ENCODE results near the gene DOK7. TPM values are rescaled to one million over a fixed set of nuclear protein-coding genes. Genes with fewer than 3 reads are reported as not detected.

The DOK7 gene
- total and polyA plus RNA-seq, 2 experiments from 2014 or later: 0.23 to 1.8 TPM

- H3K79me2 ChIP-seq: no peaks in the 10 kb centered on the region
These were observed 17.8 kb upstream of the DOK7 start for GRCh38 chr4:3445111-3445820.

GRCh38 chr4:3445829-3446545 is 17.1 kb upstream of the DOK7 start:
- no peaks in the 10 kb centered on the region for H3K79me2 ChIP-seq
- no peaks in the 10 kb centered on the region for H3K4me1 ChIP-seq (ENCODE audit: insufficient read depth)
- H4K20me1 ChIP-seq (ENCODE audit: insufficient read depth, poor library complexity, severe bottlenecking): no peaks in the 10 kb centered on the region
- no peak overlapping the region for H3K4me2 ChIP-seq
- no peak overlapping the region for H3K4me3 ChIP-seq
- no peak overlapping the region for H2AFZ ChIP-seq
- H3K36me3 ChIP-seq (replicated peaks; ENCODE audit: insufficient read depth, low read depth): no peaks in the 10 kb centered on the region
- no peaks in the 10 kb centered on the region for H3K27me3 ChIP-seq
- H3K9me2 ChIP-seq (replicated peaks; ENCODE audit: insufficient read depth): no peaks in the 10 kb centered on the region
- no peak for DNase-seq (ENCODE audit: low spot score)
- 98% methylated on average over 11 of the region's 34 CpGs for WGBS (ENCODE audit: low lambda C conversion rate, missing lambda C conversion rate)
- TF ChIP-seq CTCF (IDR thresholded peaks at IDR 0.05; ENCODE audit: poor library complexity) (no peak), EZH2 (IDR thresholded peaks at IDR 0.05; ENCODE audit: borderline replicate concordance) (no peak), EZH2phosphoT487 (IDR thresholded peaks at IDR 0.05; ENCODE audit: low read depth, severe bottlenecking, unreplicated experiment) (no peak)
- H3K27ac ChIP-seq: no peak overlapping the region
- H3K9me3 ChIP-seq (ENCODE audit: low read depth): no peaks in the 10 kb centered on the region

More at GRCh38 chr4:3445111-3445820, 17.8 kb upstream of the DOK7 start:
- no peaks in the 10 kb centered on the region for H4K20me1 ChIP-seq (ENCODE audit: insufficient read depth, poor library complexity, severe bottlenecking)
- H3K27ac ChIP-seq: no peak overlapping the region
- TF ChIP-seq EZH2phosphoT487 (IDR thresholded peaks at IDR 0.05; ENCODE audit: low read depth, severe bottlenecking, unreplicated experiment) (no peak), CTCF (IDR thresholded peaks at IDR 0.05; ENCODE audit: poor library complexity) (no peak), EZH2 (IDR thresholded peaks at IDR 0.05; ENCODE audit: borderline replicate concordance) (no peak)
- H3K9me3 ChIP-seq (ENCODE audit: low read depth): no peaks in the 10 kb centered on the region
- H3K4me2 ChIP-seq: no peak overlapping the region
- no peak for DNase-seq (ENCODE audit: low spot score)
- H2AFZ ChIP-seq: no peak overlapping the region
- no peaks in the 10 kb centered on the region for H3K27me3 ChIP-seq
- WGBS (ENCODE audit: low lambda C conversion rate, missing lambda C conversion rate): 97% methylated on average over 25 of the region's 34 CpGs
- no peaks in the 10 kb centered on the region for H3K36me3 ChIP-seq (replicated peaks; ENCODE audit: insufficient read depth, low read depth)
- H3K4me3 ChIP-seq: no peak overlapping the region
- no peaks in the 10 kb centered on the region for H3K4me1 ChIP-seq (ENCODE audit: insufficient read depth)
- H3K9me2 ChIP-seq (replicated peaks; ENCODE audit: insufficient read depth): no peaks in the 10 kb centered on the region

GRCh38 chr4:3446631-3447320 is 16.3 kb upstream of the DOK7 start:
- no peak overlapping the region for H2AFZ ChIP-seq
- no peak overlapping the region for H3K4me3 ChIP-seq
- no peak overlapping the region for H3K4me2 ChIP-seq
- H4K20me1 ChIP-seq (ENCODE audit: insufficient read depth, poor library complexity, severe bottlenecking): no peaks in the 10 kb centered on the region
- H3K79me2 ChIP-seq: no peaks in the 10 kb centered on the region
- H3K9me2 ChIP-seq (replicated peaks; ENCODE audit: insufficient read depth): no peaks in the 10 kb centered on the region
- no peak for DNase-seq (ENCODE audit: low spot score)
- no peak overlapping the region for H3K27ac ChIP-seq
- no peaks in the 10 kb centered on the region for H3K9me3 ChIP-seq (ENCODE audit: low read depth)
- no peak for TF ChIP-seq EZH2 (IDR thresholded peaks at IDR 0.05; ENCODE audit: borderline replicate concordance)
- WGBS (ENCODE audit: low lambda C conversion rate, missing lambda C conversion rate): 100% methylated on average over 8 of the region's 22 CpGs
- H3K4me1 ChIP-seq (ENCODE audit: insufficient read depth): peaks cover under 1% of the 10 kb centered on the region
- H3K27me3 ChIP-seq: no peaks in the 10 kb centered on the region
- H3K36me3 ChIP-seq (replicated peaks; ENCODE audit: insufficient read depth, low read depth): no peaks in the 10 kb centered on the region

Measured in hepatocyte (in vitro differentiated cells).